HepG2 (cell line): Measurements from ENCODE around the gene SKIL. TPM values are rescaled to one million over a fixed set of nuclear protein-coding genes. Genes with fewer than 3 reads are reported as not detected.
A peak's percentile ranks its signal among the peaks of the same experiment; 100 is the strongest.

Experiments
- ATAD3A ChIP-seq: sonication (generic); formaldehyde crosslinking; IDR thresholded peaks from 2 replicates; pipeline ENCODE4 v1.4.0; 2020; ENCODE audit warnings: missing genetic modification reagents
- BATF2 ChIP-seq: sonication (generic); formaldehyde crosslinking; IDR thresholded peaks from 2 replicates; pipeline ENCODE4 v1.8.0; 2022; ENCODE audit warnings: mild to moderate bottlenecking, missing genetic modification reagents, moderate library complexity
- FOXP1 ChIP-seq, 2 experiments: fragments of 450-650 bp in 1 of 2; IDR thresholded peaks; 2 replicates each; pipeline ENCODE4 v1.6.1; 2017 to 2018; ENCODE audit warnings: antibody characterized with exemption in 1 of 2
- GATAD2A ChIP-seq: IDR thresholded peaks from 2 replicates; pipeline ENCODE4 v1.6.1; 2016
- HNRNPLL ChIP-seq: fragments of 200-400 bp; formaldehyde crosslinking; IDR thresholded peaks from 2 replicates; pipeline ENCODE4 v1.6.1; 2017; ENCODE audit warnings: mild to moderate bottlenecking, low read depth, low read length; ENCODE audit not compliant: poor library complexity, severe bottlenecking
- ONECUT2 ChIP-seq: sonication (generic); formaldehyde crosslinking; IDR thresholded peaks from 2 replicates; pipeline ENCODE4 v1.4.0; 2020; ENCODE audit warnings: missing genetic modification reagents
- SAP130 ChIP-seq: IDR thresholded peaks from 2 replicates; pipeline ENCODE4 v1.6.1; 2016; ENCODE audit warnings: low read depth
- SIN3A ChIP-seq: IDR thresholded peaks from 2 replicates; pipeline ENCODE4 v1.6.1; 2011; ENCODE audit warnings: low read depth, mild to moderate bottlenecking, control low read depth, low read length, borderline replicate concordance
- TIGD3 ChIP-seq: sonication (generic); formaldehyde crosslinking; IDR thresholded peaks from 2 replicates; pipeline ENCODE4 v1.5.1; 2020; ENCODE audit warnings: mild to moderate bottlenecking, missing genetic modification reagents, borderline replicate concordance
- TP53 ChIP-seq: sonication (generic); formaldehyde crosslinking; conservative IDR thresholded peaks from 2 replicates; pipeline ENCODE4 v1.4.0; 2020; ENCODE audit warnings: missing genetic modification reagents
- ZBTB8A ChIP-seq: sonication (generic); formaldehyde crosslinking; IDR thresholded peaks from 2 replicates; pipeline ENCODE4 v1.4.0; 2020; ENCODE audit warnings: mild to moderate bottlenecking, low read depth, missing genetic modification reagents, borderline replicate concordance
- ZNF263 ChIP-seq: sonication (generic); formaldehyde crosslinking; IDR thresholded peaks from 2 replicates; pipeline ENCODE4 v1.4.0; 2020; ENCODE audit warnings: missing genetic modification reagents
- ZNF280B ChIP-seq: sonication (generic); formaldehyde crosslinking; IDR thresholded peaks from 2 replicates; pipeline ENCODE4 v1.5.0; 2020; ENCODE audit warnings: missing genetic modification reagents, mild to moderate bottlenecking, borderline replicate concordance
- ZNF326 ChIP-seq: sonication (generic); formaldehyde crosslinking; IDR thresholded peaks from 2 replicates; pipeline ENCODE4 v1.4.0; 2020; ENCODE audit warnings: missing genetic modification reagents, borderline replicate concordance
- ZNF589 ChIP-seq: sonication (generic); formaldehyde crosslinking; conservative IDR thresholded peaks from 2 replicates; pipeline ENCODE4 v1.8.0; 2022; ENCODE audit warnings: mild to moderate bottlenecking, moderate library complexity, missing genetic modification reagents
- ZNF619 ChIP-seq: sonication (generic); formaldehyde crosslinking; IDR thresholded peaks from 2 replicates; pipeline ENCODE4 v1.4.0; 2020; ENCODE audit warnings: mild to moderate bottlenecking, missing genetic modification reagents
- ZNF761 ChIP-seq: sonication (generic); formaldehyde crosslinking; conservative IDR thresholded peaks from 2 replicates; pipeline ENCODE4 v1.4.0; 2020; ENCODE audit warnings: mild to moderate bottlenecking, missing genetic modification reagents
- ZNF781 ChIP-seq: sonication (generic); formaldehyde crosslinking; IDR thresholded peaks from 2 replicates; pipeline ENCODE4 v1.5.1; 2020; ENCODE audit warnings: borderline replicate concordance, mild to moderate bottlenecking, missing genetic modification reagents; ENCODE audit errors: not compliant biosample characterization
- ZSCAN21 ChIP-seq: sonication (generic); formaldehyde crosslinking; IDR thresholded peaks from 2 replicates; pipeline ENCODE4 v1.8.0; 2022; ENCODE audit warnings: mild to moderate bottlenecking, missing genetic modification reagents, moderate library complexity, borderline replicate concordance
- polyA plus RNA-seq, 8 experiments: library from polyadenylated mRNA; depleted of rRNA in 3 of 8; stranded (reverse) in 7 of 8; unstranded in 1 of 8; fragments of >200 nt; fragmentation: Illumina TruSeq in 4 of 8; extraction: Trizol in 4 of 8; gene quantifications; 2 replicates each; pipeline versions ENCODE4 v1.2.1 to v1.2.3, GENCODE V29; 2011 to 2016; ENCODE audit warnings: low read depth in 4 of 8, missing spikeins in 1 of 8, mixed read lengths in 1 of 8; ENCODE audit not compliant: insufficient read depth in 1 of 8
- total RNA-seq, 5 experiments: library from RNA; depleted of rRNA; stranded (reverse); fragments of >200 nt; fragmentation: Illumina TruSeq; extraction: Trizol; gene quantifications; 2 replicates each; pipeline ENCODE4 v1.2.3, GENCODE V29; 2016; ENCODE audit warnings: low read depth in 1 of 5
- TF ChIP-seq, protein P1 (sequence below): sonication (generic); formaldehyde crosslinking; IDR thresholded peaks from 2 replicates; pipeline ENCODE4 v1.4.0; 2020; ENCODE audit warnings: low read depth, mild to moderate bottlenecking, missing genetic modification reagents
- TF ChIP-seq, protein P2 (sequence below): sonication (generic); formaldehyde crosslinking; IDR thresholded peaks from 2 replicates; pipeline ENCODE4 v1.5.1; 2020; ENCODE audit warnings: mild to moderate bottlenecking, missing genetic modification reagents

The SKIL gene
- total and polyA plus RNA-seq, 2 of the 13 experiments (the other 11 are each of a cell fraction or from before 2014, with no cell fraction given): 5.2 to 20.7 TPM

- TF ChIP-seq TP53 (no peak), ZBTB8A (CRISPR knock-in tag) (no peak), BATF2 (CRISPR knock-in tag) (no peak), ZNF781 (CRISPR knock-in tag) (no peak), ZNF761 (CRISPR knock-in tag) (no peak), ZNF589 (CRISPR knock-in tag) (no peak), SIN3A (no peak), ZNF326 (no peak), ZNF619 (0 out of 2 replicates have a peak, but pooled peaks have one; percentile 48), ZNF263 (CRISPR knock-in tag) (no peak), HNRNPLL (peak; percentile 79), ZNF280B (no peak), TIGD3 (no peak; the same call in 1 of the 2 replicates), GATAD2A (CRISPR knock-in tag) (no peak), ATAD3A (CRISPR knock-in tag) (no peak), ONECUT2 (CRISPR knock-in tag) (no peak), ZSCAN21 (CRISPR knock-in tag) (peak; percentile 58; the same call in 1 of the 2 replicates), FOXP1 (IDR thresholded peaks at IDR 0.05) (no peak), FOXP1 (CRISPR knock-in tag; IDR thresholded peaks at IDR 0.05) (no peak), SAP130 (CRISPR knock-in tag) (peak; percentile 56)
- TF ChIP-seq, protein P1, sequence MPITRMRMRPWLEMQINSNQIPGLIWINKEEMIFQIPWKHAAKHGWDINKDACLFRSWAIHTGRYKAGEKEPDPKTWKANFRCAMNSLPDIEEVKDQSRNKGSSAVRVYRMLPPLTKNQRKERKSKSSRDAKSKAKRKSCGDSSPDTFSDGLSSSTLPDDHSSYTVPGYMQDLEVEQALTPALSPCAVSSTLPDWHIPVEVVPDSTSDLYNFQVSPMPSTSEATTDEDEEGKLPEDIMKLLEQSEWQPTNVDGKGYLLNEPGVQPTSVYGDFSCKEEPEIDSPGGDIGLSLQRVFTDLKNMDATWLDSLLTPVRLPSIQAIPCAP: no peak
- TF ChIP-seq, protein P2, sequence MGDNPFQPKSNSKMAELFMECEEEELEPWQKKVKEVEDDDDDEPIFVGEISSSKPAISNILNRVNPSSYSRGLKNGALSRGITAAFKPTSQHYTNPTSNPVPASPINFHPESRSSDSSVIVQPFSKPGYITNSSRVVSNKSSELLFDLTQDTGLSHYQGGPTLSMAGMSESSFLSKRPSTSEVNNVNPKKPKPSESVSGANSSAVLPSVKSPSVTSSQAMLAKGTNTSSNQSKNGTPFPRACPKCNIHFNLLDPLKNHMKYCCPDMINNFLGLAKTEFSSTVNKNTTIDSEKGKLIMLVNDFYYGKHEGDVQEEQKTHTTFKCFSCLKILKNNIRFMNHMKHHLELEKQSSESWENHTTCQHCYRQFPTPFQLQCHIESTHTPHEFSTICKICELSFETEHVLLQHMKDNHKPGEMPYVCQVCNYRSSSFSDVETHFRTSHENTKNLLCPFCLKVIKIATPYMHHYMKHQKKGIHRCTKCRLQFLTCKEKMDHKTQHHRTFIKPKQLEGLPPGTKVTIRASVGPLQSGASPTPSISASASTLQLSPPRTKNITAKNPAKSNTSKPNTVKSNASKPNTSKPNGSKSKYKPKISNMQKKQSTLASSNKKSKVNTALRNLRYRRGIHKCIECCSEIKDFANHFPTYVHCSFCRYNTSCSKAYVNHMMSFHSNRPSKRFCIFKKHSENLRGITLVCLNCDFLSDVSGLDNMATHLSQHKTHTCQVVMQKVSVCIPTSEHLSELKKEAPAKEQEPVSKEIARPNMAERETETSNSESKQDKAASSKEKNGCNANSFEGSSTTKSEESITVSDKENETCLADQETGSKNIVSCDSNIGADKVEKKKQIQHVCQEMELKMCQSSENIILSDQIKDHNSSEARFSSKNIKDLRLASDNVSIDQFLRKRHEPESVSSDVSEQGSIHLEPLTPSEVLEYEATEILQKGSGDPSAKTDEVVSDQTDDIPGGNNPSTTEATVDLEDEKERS (CRISPR knock-in tag): no peak
These were observed at the start of gene SKIL (continued) for GRCh38 chr3:170357176-170358041.
